ENCODE results near the gene PRRT1B.

Gene PRRT1B

DNA sequence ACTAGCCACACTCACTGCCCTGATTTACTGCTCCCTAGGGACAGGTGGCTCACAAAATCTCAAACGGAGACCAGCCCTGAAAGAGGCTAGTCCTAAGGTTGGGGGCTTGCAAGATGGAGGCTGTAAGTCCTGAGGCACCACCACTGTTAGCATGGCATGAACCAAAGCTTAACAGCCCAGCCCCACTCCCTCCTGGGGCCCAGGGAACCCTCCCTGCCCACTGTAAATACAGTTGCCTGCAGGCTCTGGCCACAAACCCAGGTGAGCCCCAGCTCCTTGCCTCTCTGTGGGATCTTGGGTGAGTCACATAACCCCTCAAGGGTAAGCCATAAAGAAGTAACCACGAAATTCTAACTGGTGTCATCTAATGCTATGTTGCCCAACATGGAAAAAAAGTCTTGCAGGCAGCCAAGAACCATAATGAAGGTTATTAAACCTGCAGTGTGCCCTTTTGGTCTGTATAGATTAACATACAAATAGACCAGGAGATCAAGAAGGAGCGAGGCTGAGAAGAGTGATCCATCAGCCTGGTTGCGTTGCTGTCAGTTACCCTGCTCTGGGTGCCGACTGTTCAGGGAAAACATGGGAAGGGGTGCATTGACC is 44.3 kb upstream of the PRRT1B start:
- DNase-seq, result no peak
- H3K36me3 ChIP-seq (replicated peaks), result peaks cover 35% of the 10 kb centered on the region
- no peak overlapping the region for H3K27ac ChIP-seq
- H3K27me3 ChIP-seq (replicated peaks), result no peaks in the 10 kb centered on the region
- in situ Hi-C loops (cut with HindIII; ENCODE audit: low pct_ligation_motif_present, low sequenced_read_pairs), result no loop called here
- TF ChIP-seq CTCF (IDR thresholded peaks at IDR 0.05; ENCODE audit: low read depth, low read length, missing control alignments), result no peak
- H3K4me3 ChIP-seq (ENCODE audit: low read depth, low read length), result no peak overlapping the region

DNA sequence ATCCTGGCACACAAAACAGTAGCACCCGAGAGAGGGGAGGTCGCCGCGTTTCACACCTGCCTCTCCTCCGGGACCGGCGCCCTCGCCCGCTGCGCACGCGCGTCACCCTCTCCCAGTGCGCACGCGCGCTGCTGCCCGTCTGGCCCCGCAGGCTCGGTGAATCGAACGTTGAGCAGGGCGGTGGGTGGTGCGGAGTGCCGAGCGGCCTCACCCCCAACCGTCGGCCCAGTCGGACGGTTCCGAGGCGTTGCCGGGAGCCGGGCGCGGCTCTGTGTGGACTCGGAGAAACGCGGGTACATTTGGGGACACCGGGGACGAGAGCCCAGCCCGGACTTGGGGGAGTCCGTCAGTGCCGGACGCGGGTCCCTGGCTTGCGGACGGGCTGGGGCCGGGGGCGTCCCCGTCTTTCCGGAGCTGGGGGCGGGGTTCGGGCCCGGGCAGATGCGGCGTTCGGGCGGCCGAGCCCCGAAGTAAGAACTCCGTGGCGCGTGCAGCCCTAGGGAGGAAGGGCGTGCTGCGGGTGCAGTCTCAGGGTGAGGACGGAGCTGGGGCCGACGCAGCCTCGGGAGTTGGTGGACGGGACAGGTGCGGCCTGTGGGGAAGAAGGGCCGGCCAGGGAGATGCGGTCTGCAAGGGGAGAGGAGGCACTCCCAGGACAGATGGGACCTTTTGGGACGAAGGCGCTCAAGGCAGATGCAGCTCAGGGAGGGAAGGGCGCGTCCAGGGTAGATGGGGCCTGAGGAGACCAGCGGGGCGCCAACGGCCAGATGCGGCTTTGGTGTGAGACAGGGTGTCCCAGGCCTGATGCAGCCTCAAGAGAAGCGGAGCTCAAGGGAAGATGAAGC is 42.3 kb upstream of the PRRT1B start, which contains the start of gene POMT1:
TSS of gene POMT1 (plus strand) at position 138 of the 845 bp plus-strand sequence. CDS start 1,301 bp downstream, outside the sequence.
- Histone ChIP-seq H3K27ac (peak within 1 kb of the TSS; percentile 14), H3K27me3 (replicated peaks) (no peaks in the 10 kb centered on the region), H3K4me3 (ENCODE audit: low read depth, low read length) (peak within 1 kb of the TSS; percentile 78), H3K36me3 (replicated peaks) (peaks cover 22% of the 10 kb centered on the region)
- in situ Hi-C loops (cut with HindIII; ENCODE audit: low pct_ligation_motif_present, low sequenced_read_pairs), result no loop called here
- DNase-seq, result peak; percentile 58
- TF ChIP-seq CTCF (IDR thresholded peaks at IDR 0.05; ENCODE audit: low read depth, low read length, missing control alignments), result no peak

DNA sequence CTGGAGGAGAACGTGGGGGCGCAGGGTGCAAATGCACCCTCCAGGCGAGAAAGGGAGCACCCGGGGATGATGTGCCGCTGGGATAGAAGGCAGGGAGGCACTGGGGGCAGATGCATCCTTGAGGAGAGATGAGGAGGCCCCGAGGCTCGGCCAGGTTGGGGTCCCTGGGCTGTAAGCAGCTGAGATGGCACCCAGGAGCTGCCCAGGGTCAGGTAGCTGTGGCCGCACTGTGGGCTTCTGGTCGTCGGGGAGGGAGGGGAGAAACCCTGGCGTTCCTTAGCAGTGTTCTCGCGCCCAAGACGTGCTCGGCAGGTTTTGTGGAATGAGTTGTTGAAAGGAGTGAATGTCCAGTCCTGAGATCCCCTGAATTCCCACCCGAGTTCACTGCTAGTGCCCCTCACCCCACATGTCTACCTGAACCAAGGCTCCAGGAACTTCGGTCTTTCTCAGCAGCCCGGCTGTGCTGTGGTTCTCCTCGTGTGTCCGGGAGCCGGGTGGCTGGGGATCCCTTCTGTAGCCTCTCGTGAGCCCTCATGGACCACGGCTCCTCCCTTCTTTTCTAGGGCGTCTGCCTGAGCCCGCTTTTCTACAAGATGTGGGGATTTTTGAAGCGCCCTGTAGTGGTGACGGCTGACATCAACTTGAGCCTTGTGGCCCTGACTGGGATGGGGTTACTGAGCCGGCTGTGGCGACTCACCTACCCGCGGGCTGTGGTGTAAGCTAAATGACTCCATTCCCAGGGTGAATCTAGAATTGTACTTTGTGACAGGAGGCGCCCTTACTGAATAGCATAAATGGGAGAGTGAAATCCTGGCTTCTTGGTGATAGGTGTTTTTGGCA is 41.5 kb upstream of the PRRT1B start:
- no peaks in the 10 kb centered on the region for H3K27me3 ChIP-seq (replicated peaks)
- no peak for DNase-seq
- no peak for TF ChIP-seq CTCF (IDR thresholded peaks at IDR 0.05; ENCODE audit: low read depth, low read length, missing control alignments)
- in situ Hi-C loops (cut with HindIII; ENCODE audit: low pct_ligation_motif_present, low sequenced_read_pairs), result no loop called here
- H3K4me3 ChIP-seq (ENCODE audit: low read depth, low read length), result peak overlapping the region; percentile 78
- peaks cover 16% of the 10 kb centered on the region for H3K36me3 ChIP-seq (replicated peaks)
- H3K27ac ChIP-seq, result no peak overlapping the region

DNA sequence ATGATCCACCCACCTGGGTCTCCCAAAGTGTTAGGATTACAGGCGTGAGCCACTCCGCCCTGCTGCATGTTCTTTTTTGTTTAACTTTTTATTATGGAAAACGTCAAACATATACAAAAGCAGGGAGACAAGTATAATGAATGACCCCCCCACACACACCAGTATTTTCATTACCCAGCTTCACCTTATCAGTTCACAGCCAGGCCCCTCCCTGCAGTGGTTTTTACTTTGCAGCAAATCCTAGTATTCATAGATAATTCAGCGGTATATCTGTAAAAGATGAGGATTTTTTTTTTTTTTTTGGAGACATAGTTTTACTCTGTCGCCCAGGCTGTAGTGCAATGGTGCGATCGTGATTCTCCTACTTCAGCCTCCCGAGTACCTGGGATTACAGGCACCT is 40.3 kb upstream of the PRRT1B start:
- TF ChIP-seq CTCF (IDR thresholded peaks at IDR 0.05; ENCODE audit: low read depth, low read length, missing control alignments), result no peak
- H3K27me3 ChIP-seq (replicated peaks), result no peaks in the 10 kb centered on the region
- in situ Hi-C loops (cut with HindIII; ENCODE audit: low pct_ligation_motif_present, low sequenced_read_pairs), result no loop called here
- DNase-seq, result no peak
- no peak overlapping the region for H3K4me3 ChIP-seq (ENCODE audit: low read depth, low read length)
- peaks cover 16% of the 10 kb centered on the region for H3K36me3 ChIP-seq (replicated peaks)
- no peak overlapping the region for H3K27ac ChIP-seq

DNA sequence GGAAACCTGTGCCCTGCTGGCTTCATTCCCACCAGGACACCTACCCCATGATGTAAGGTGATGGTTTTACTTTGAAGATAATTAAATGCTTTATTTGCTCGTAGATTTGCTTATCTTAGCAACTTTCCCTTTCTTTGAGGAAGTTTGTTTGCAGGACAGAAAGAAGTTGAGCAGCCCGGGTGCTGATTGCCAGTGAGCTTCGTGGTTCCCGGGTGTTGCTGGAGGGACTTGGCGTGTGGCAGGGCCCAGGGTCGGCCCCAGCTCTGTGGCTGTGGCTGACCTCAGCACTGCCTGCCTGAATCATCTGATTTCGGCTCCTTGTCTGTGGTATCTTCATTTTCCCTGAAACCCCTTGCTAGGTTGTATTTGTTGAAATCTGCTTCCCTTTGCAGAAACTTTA is 33.9 kb upstream of the PRRT1B start:
- in situ Hi-C loops (cut with HindIII; ENCODE audit: low pct_ligation_motif_present, low sequenced_read_pairs), result no loop called here
- H3K27ac ChIP-seq, result no peak overlapping the region
- no peak for DNase-seq
- no peaks in the 10 kb centered on the region for H3K27me3 ChIP-seq (replicated peaks)
- no peak overlapping the region for H3K4me3 ChIP-seq (ENCODE audit: low read depth, low read length)
- peaks cover 50% of the 10 kb centered on the region for H3K36me3 ChIP-seq (replicated peaks)
- TF ChIP-seq CTCF (IDR thresholded peaks at IDR 0.05; ENCODE audit: low read depth, low read length, missing control alignments), result no peak

Data from brain microvascular endothelial cell (primary cell).